GM12878 (cell line): ENCODE measurements around the gene THRB. TPM values are rescaled to one million over a fixed set of nuclear protein-coding genes. Genes with fewer than 3 reads are reported as not detected.

ENCODE experiments used
- ATAC-seq: fragments of 200-7000 bp; cut with Tn5 transposase; 3 replicates; pipeline ENCODE4 v1.9.1; 2020; ENCODE audit warnings: mild to moderate bottlenecking, moderate library complexity
- BruUV-seq: library from RNA; stranded (reverse); fragments of 400-500 nt; replicated peaks from 2 replicates; lab custom pipeline; 2021; lab: Mats Ljungman, UMichigan
- CTCF ChIA-PET: fragments of 300-600 bp; sonication (Branson Sonifier 250); formaldehyde crosslinking; extraction: SDS; loops from one replicate; lab custom pipeline; 2021; ENCODE audit warnings: inconsistent platforms; lab: Yijun Ruan, JAX
- POLR2A ChIA-PET: fragments of 350-600 bp; formaldehyde crosslinking; extraction: SDS; loops from one replicate; lab custom pipeline; 2021; ENCODE audit warnings: inconsistent platforms; lab: Charles Lee
- RAD21 ChIA-PET: fragments of 300-600 bp; sonication (Branson Sonifier 250); formaldehyde crosslinking; loops from one replicate; lab custom pipeline; 2023; ENCODE audit warnings: antibody characterized with exemption; ENCODE audit not compliant: unreplicated experiment; lab: Charles Lee
- SMC1A ChIA-PET: fragments of 300-600 bp; sonication (Branson Sonifier 250); formaldehyde crosslinking; loops from one replicate; lab custom pipeline; 2023; ENCODE audit not compliant: unreplicated experiment, uncharacterized antibody; lab: Charles Lee
- DNase-seq: peaks from one replicate; pipeline ENCODE4 v3.0.0-alpha.2; 2011; ENCODE audit warnings: low read depth, low spot score
- FAIRE-seq: peaks from 3 replicates; lab custom pipeline; 2011; peaks lifted over from hg19 to GRCh38; lab: Jason Lieb, UNC
- H2AFZ ChIP-seq: 2 replicates; pipeline ENCODE4 v1.6.0; 2011; ENCODE audit warnings: low read depth, low read length, control low read depth; ENCODE audit not compliant: control insufficient read depth
- H3K27ac ChIP-seq: 2 replicates; pipeline ENCODE4 v1.5.1; 2011; ENCODE audit warnings: control low read depth; ENCODE audit not compliant: control insufficient read depth, insufficient read depth
- H3K27me3 ChIP-seq, 2 experiments: replicated peaks in 1 of 2; 2 replicates each; pipeline versions ENCODE4 v1.6.0 to v1.6.1; 2011; ENCODE audit warnings: low read length in 1 of 2; ENCODE audit not compliant: control insufficient read depth in 2 of 2, insufficient read depth in 2 of 2
- H3K36me3 ChIP-seq, 2 experiments: 2 replicates each; pipeline ENCODE4 v1.5.1; 2011; ENCODE audit warnings: low read length in 1 of 2; ENCODE audit not compliant: control insufficient read depth in 2 of 2, insufficient read depth in 2 of 2
- H3K4me1 ChIP-seq: 2 replicates; pipeline ENCODE4 v1.6.1; 2011; ENCODE audit warnings: mild to moderate bottlenecking, low read length, moderate library complexity, mixed read lengths; ENCODE audit not compliant: control insufficient read depth, insufficient read depth
- H3K4me2 ChIP-seq: 2 replicates; pipeline ENCODE4 v1.6.0; 2011; ENCODE audit warnings: control low read depth; ENCODE audit not compliant: control insufficient read depth, insufficient read depth
- H3K4me3 ChIP-seq: fragments of 200-600 bp; sonication (generic); 2 replicates; pipeline ENCODE4 v1.5.1; 2016
- H3K79me2 ChIP-seq: 2 replicates; pipeline ENCODE4 v1.6.0; 2011; ENCODE audit warnings: low read length; ENCODE audit not compliant: control insufficient read depth, insufficient read depth
- H3K9ac ChIP-seq: 2 replicates; pipeline ENCODE4 v1.8.0; 2011; ENCODE audit warnings: low read length, control low read depth, mixed read lengths; ENCODE audit not compliant: control insufficient read depth, insufficient read depth
- H3K9me3 ChIP-seq: replicated peaks from 3 replicates; pipeline ENCODE4 v1.5.1; 2011; ENCODE audit warnings: mild to moderate bottlenecking, low read length; ENCODE audit not compliant: control insufficient read depth, insufficient read depth
- H4K20me1 ChIP-seq: 2 replicates; pipeline ENCODE4 v1.6.0; 2011; ENCODE audit not compliant: control insufficient read depth, insufficient read depth
- FOXM1 ChIP-seq: IDR thresholded peaks from 2 replicates; pipeline ENCODE4 v1.6.1; 2012; ENCODE audit warnings: low read depth, mild to moderate bottlenecking, inconsistent platforms, low read length, moderate library complexity
- IKZF1 ChIP-seq: fragments of 450-650 bp; conservative IDR thresholded peaks from 2 replicates; pipeline ENCODE4 v1.6.1; 2017; ENCODE audit warnings: antibody characterized with exemption, mild to moderate bottlenecking
- RAD21 ChIP-seq: IDR thresholded peaks from 2 replicates; pipeline ENCODE4 v1.6.1; 2011; ENCODE audit warnings: mild to moderate bottlenecking, low read depth, low read length, moderate library complexity; ENCODE audit not compliant: insufficient read depth
- SUZ12 ChIP-seq: fragments of 200-600 bp; sonication (generic); IDR thresholded peaks from one replicate; pipeline ENCODE4 v1.6.1; 2018; ENCODE audit warnings: antibody characterized with exemption, mild to moderate bottlenecking; ENCODE audit not compliant: unreplicated experiment
- TAF1 ChIP-seq: IDR thresholded peaks from 2 replicates; pipeline ENCODE4 v1.6.1; 2011; ENCODE audit warnings: mild to moderate bottlenecking, low read depth, low read length, borderline replicate concordance
- TARDBP ChIP-seq: IDR thresholded peaks from 2 replicates; pipeline ENCODE4 v1.6.1; 2016; ENCODE audit warnings: borderline replicate concordance
- WGBS: methylation state at CpG from one replicate; pipeline ENCODE4 v1.1.6; 2016; ENCODE audit warnings: low lambda C conversion rate; ENCODE audit not compliant: insufficient replicate concordance, insufficient coverage; ENCODE audit errors: missing lambda C conversion rate; 5-methylcytosine and 5-hydroxymethylcytosine counted together
- in situ Hi-C: fragments of 300-500 bp; cut with MboI; formaldehyde crosslinking; loops from 9 replicates; pipeline ENCODE4 v1.14.3; 2018; ENCODE audit warnings: mixed read lengths
- intact Hi-C: fragments of 100-400 bp; cut with micrococcal nuclease; formaldehyde crosslinking; loops from one replicate; pipeline ENCODE4 v1.14.2; 2022; ENCODE audit not compliant: unreplicated experiment
- polyA plus RNA-seq, 11 experiments: library from polyadenylated mRNA; depleted of rRNA in 4 of 11; unstranded in 6 of 11; stranded (reverse) in 5 of 11; fragments of >200 nt; fragmentation: Nextera tagmentation in 4 of 11; fragmentation: Illumina TruSeq in 1 of 11; extraction: Ambion mirVana in 4 of 11; extraction: Trizol in 1 of 11; gene quantifications; 1 replicate in 1 of 11; 2 replicates in 10 of 11; pipeline versions ENCODE4 v1.2.1 to v1.2.3, GENCODE V29; 2011 to 2016; ENCODE audit warnings: inconsistent platforms in 2 of 11, missing spikeins in 2 of 11, low read depth in 1 of 11
- total RNA-seq, 4 experiments: library from RNA; depleted of rRNA in 3 of 4; stranded (reverse); fragments of >200 nt in 3 of 4; fragmentation: Illumina TruSeq in 1 of 4; extraction: Trizol in 1 of 4; gene quantifications; 2 replicates each; pipeline versions ENCODE4 v1.2.1 to v1.2.3, GENCODE V29; 2013 to 2021
- TF ChIP-seq, protein P1 (sequence below): fragments of 450-650 bp; IDR thresholded peaks from 2 replicates; pipeline ENCODE4 v1.6.1; 2017; ENCODE audit warnings: borderline replicate concordance

Gene THRB
- total and polyA plus RNA-seq, 10 of the 15 experiments (the other 5 are each of a cell fraction or from before 2014, with no cell fraction given): 0.05 TPM; not detected in 9

DNA sequence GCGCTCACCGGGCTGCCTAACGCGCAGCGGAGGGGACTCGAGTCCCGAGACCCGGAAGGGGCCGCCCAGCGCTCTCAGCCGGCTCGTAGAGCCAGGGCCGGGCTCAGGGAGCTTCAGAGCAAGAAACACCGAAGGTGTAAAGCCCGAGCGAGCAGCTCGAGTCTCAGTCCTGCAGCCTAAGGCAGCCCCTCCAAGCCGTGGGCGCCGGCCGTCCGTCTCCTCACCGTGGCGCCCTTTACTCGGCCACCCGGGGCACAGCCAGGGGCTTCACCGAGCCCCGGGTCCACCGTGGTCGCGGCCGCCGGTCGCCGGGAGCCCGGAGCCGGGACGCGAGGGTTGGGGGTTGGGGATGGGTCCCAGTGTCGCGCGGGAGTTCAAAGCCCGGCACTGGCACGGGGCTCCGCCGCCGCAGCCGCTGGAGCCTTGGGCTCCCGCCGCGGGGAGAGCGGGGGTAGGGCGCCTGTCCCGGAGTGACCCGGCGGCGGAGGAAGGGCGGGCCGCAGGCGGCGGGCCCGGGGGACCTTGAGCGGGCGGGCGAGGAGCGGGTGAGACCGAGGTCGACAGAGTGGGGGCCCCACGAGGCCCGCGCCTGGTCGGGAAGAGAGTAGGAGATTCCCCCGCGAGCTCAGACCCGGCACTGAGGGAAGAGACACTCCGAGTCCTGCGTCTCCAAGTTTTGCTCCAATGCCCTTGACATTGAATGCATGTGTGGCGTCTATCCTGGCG is 26.9 kb upstream of the THRB start:
- Histone ChIP-seq H3K4me1 (no peaks in the 10 kb centered on the region), H3K27ac (no peak overlapping the region), H3K4me3 (no peak overlapping the region), H3K9me3 (no peaks in the 10 kb centered on the region), H4K20me1 (no peaks in the 10 kb centered on the region), H3K27me3 (peaks cover 8 to 15% of the 10 kb centered on the region in 2 experiments), H3K4me2 (no peak overlapping the region), H3K79me2 (no peaks in the 10 kb centered on the region), H3K36me3 (no peaks in the 10 kb centered on the region), H2AFZ (no peak overlapping the region), H3K9ac (no peak overlapping the region)
- intact Hi-C loops: no loop called here
- POLR2A ChIA-PET: no interaction called here
- RAD21 ChIA-PET: no interaction called here
- ATAC-seq (peak; percentile 49), DNase-seq (no peak), FAIRE-seq (no peak)
- WGBS: 5% methylated on average over 56 of the region's 79 CpGs
- CTCF ChIA-PET: interaction anchor here (1.4 kb wide), 1 partner anchor 159 kb away, joined by 3 read pairs; no protein-coding TSS in a partner anchor
- BruUV-seq: no TSS peak
- in situ Hi-C loops: no loop called here
- TF ChIP-seq IKZF1 (no peak), RAD21 (no peak), TARDBP (no peak), FOXM1 (no peak), SUZ12 (peak; percentile 43), TAF1 (no peak)
- TF ChIP-seq, protein P1, sequence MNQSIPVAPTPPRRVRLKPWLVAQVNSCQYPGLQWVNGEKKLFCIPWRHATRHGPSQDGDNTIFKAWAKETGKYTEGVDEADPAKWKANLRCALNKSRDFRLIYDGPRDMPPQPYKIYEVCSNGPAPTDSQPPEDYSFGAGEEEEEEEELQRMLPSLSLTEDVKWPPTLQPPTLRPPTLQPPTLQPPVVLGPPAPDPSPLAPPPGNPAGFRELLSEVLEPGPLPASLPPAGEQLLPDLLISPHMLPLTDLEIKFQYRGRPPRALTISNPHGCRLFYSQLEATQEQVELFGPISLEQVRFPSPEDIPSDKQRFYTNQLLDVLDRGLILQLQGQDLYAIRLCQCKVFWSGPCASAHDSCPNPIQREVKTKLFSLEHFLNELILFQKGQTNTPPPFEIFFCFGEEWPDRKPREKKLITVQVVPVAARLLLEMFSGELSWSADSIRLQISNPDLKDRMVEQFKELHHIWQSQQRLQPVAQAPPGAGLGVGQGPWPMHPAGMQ: no peak
- SMC1A ChIA-PET: no interaction called here
